Neural progenitor cell (in vitro differentiated cells): ENCODE data around the gene DHDH. TPM values are rescaled to one million over a fixed set of nuclear protein-coding genes. Genes with fewer than 3 reads are reported as not detected.

Experiments used
- DNase-seq: peaks from one replicate; pipeline ENCODE4 v3.0.0-alpha.2; 2016; ENCODE audit warnings: low spot score
- H2AFZ ChIP-seq: fragments of 200-600 bp; sonication (generic); replicated peaks from 2 replicates; pipeline ENCODE4 v1.6.1; 2016; ENCODE audit warnings: antibody characterized with exemption
- H3F3A ChIP-seq: fragments of 200-600 bp; sonication (generic); 2 replicates; pipeline ENCODE4 v1.6.1; 2016; ENCODE audit warnings: antibody characterized with exemption, low read depth
- H3K27ac ChIP-seq: fragments of 200-600 bp; sonication (generic); 2 replicates; pipeline ENCODE4 v1.5.1; 2016; ENCODE audit warnings: mild to moderate bottlenecking
- H3K27me3 ChIP-seq: fragments of 200-600 bp; sonication (generic); 2 replicates; pipeline ENCODE4 v1.6.1; 2016; ENCODE audit warnings: mild to moderate bottlenecking, moderate library complexity
- H3K36me3 ChIP-seq: fragments of 200-600 bp; sonication (generic); 2 replicates; pipeline ENCODE4 v1.5.1; 2016
- H3K4me1 ChIP-seq: fragments of 200-600 bp; sonication (generic); 2 replicates; pipeline ENCODE4 v1.6.1; 2016; ENCODE audit warnings: mixed run types
- H3K4me2 ChIP-seq: fragments of 200-600 bp; sonication (generic); 2 replicates; pipeline ENCODE4 v1.6.1; 2016
- H3K4me3 ChIP-seq: fragments of 200-600 bp; sonication (generic); 2 replicates; pipeline ENCODE4 v1.5.1; 2016
- H3K79me2 ChIP-seq: fragments of 200-600 bp; sonication (generic); 2 replicates; pipeline ENCODE4 v1.6.1; 2016; ENCODE audit warnings: low read depth
- H3K9ac ChIP-seq: fragments of 200-600 bp; sonication (generic); 2 replicates; pipeline ENCODE4 v1.6.1; 2016
- H3K9me3 ChIP-seq: fragments of 200-600 bp; sonication (generic); 2 replicates; pipeline ENCODE4 v1.5.1; 2016; ENCODE audit warnings: low read depth
- H4K20me1 ChIP-seq: fragments of 200-600 bp; sonication (generic); 2 replicates; pipeline ENCODE4 v1.6.1; 2016; ENCODE audit warnings: low read depth
- H3K27ac Mint-ChIP-seq: 3 replicates; pipeline ENCODE4 v1.8.0; 2021; ENCODE audit warnings: mixed read lengths
- H3K27me3 Mint-ChIP-seq: 2 replicates; pipeline ENCODE4 v1.8.0; 2022; ENCODE audit warnings: low read depth, mild to moderate bottlenecking, inconsistent platforms, moderate library complexity, mixed read lengths; ENCODE audit not compliant: insufficient read depth
- H3K36me3 Mint-ChIP-seq: 3 replicates; pipeline ENCODE4 v1.8.0; 2021; ENCODE audit warnings: mixed read lengths
- H3K4me1 Mint-ChIP-seq: 3 replicates; pipeline ENCODE4 v1.8.0; 2021; ENCODE audit warnings: mixed read lengths
- H3K4me3 Mint-ChIP-seq: 3 replicates; pipeline ENCODE4 v1.8.0; 2021; ENCODE audit warnings: mild to moderate bottlenecking, moderate library complexity, mixed read lengths
- H3K9me3 Mint-ChIP-seq: 3 replicates; pipeline ENCODE4 v1.8.0; 2020; ENCODE audit warnings: mixed read lengths
- EZH2 ChIP-seq: fragments of 200-600 bp; sonication (generic); IDR thresholded peaks from 2 replicates; pipeline ENCODE4 v1.6.1; 2017; ENCODE audit warnings: antibody characterized with exemption, mild to moderate bottlenecking, moderate library complexity
- EZH2phosphoT487 ChIP-seq: fragments of 200-600 bp; sonication (generic); IDR thresholded peaks from 2 replicates; pipeline ENCODE4 v1.6.1; 2017; ENCODE audit warnings: antibody characterized with exemption
- total RNA-seq: library from RNA; depleted of rRNA; stranded (reverse); fragments of >200 nt; gene quantifications from 2 replicates; pipeline ENCODE4 v1.2.3, GENCODE V29; 2015; ENCODE audit warnings: low replicate concordance
- TF ChIP-seq, protein P1 (sequence below): fragments of 200-600 bp; sonication (generic); IDR thresholded peaks from 2 replicates; pipeline ENCODE4 v1.5.1; 2017; ENCODE audit warnings: antibody characterized with exemption, mild to moderate bottlenecking

Gene DHDH
- total RNA-seq, 1 donor from 2014 or later = not detected

DNA sequence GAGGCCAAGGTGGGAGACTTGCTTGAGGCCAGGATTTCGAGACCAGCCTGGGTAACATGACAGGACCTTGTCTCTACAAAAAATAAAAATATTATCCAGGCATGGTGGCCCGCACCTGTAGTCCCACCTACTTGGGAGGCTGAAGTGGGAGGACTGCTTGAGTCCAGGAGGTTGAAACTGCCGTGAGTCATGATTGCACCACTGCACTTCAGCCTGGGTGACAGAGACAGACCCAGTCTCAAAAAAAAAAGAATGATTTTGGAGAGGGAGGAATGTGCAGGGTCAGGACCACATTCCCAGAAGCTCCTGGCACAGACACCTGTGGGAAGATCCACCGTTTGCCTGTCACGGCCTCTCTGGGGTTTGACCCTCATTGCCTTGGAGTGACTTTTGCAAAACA, 11.9 kb downstream of the DHDH start:
- H3K9me3 ChIP-seq = no peaks in the 10 kb centered on the region
- no peak overlapping the region for H3K27ac ChIP-seq
- H3K27me3 ChIP-seq = no peaks in the 10 kb centered on the region
- no peak overlapping the region for H2AFZ ChIP-seq
- H3K79me2 ChIP-seq = no peaks in the 10 kb centered on the region
- no peak overlapping the region for H3K4me3 ChIP-seq
- Mint-ChIP-seq H3K9me3 (peaks cover 7% of the 10 kb centered on the region), H3K27me3 (peaks cover 9% of the 10 kb centered on the region), H3K36me3 (peaks cover 2% of the 10 kb centered on the region), H3K4me1 (peaks cover 11% of the 10 kb centered on the region), H3K27ac (no peak overlapping the region), H3K4me3 (no peak overlapping the region)
- H3F3A ChIP-seq = no peaks in the 10 kb centered on the region
- no peak for DNase-seq
- TF ChIP-seq EZH2phosphoT487 (no peak), EZH2 (no peak)
- TF ChIP-seq, protein P1, sequence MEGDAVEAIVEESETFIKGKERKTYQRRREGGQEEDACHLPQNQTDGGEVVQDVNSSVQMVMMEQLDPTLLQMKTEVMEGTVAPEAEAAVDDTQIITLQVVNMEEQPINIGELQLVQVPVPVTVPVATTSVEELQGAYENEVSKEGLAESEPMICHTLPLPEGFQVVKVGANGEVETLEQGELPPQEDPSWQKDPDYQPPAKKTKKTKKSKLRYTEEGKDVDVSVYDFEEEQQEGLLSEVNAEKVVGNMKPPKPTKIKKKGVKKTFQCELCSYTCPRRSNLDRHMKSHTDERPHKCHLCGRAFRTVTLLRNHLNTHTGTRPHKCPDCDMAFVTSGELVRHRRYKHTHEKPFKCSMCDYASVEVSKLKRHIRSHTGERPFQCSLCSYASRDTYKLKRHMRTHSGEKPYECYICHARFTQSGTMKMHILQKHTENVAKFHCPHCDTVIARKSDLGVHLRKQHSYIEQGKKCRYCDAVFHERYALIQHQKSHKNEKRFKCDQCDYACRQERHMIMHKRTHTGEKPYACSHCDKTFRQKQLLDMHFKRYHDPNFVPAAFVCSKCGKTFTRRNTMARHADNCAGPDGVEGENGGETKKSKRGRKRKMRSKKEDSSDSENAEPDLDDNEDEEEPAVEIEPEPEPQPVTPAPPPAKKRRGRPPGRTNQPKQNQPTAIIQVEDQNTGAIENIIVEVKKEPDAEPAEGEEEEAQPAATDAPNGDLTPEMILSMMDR = no peak
- H3K9ac ChIP-seq = no peak overlapping the region
- H4K20me1 ChIP-seq = no peaks in the 10 kb centered on the region
- H3K4me2 ChIP-seq = no peak overlapping the region
- H3K36me3 ChIP-seq = no peaks in the 10 kb centered on the region
- no peaks in the 10 kb centered on the region for H3K4me1 ChIP-seq

DNA sequence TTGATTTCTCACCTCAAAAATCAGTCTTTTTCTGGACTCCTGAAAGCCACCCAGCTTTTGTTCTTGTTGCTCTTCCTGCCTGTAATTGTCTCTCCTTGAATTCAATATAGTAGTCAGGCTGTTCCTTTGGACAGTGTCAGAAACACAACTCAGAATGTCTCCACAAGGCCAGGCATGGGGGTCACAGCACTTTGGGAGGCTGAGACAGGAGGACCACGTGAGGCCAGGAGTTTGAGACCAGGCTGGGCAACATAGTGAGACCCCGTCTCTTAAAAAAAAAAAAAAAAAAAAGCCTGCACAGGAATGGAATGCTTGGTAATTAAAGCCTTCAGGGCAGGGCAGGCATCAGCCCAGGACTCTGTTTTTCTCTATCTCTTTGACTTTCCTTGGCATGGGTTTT, 12.3 kb downstream of the DHDH start:
- H3K4me3 Mint-ChIP-seq = no peak overlapping the region
- Histone ChIP-seq H3K9ac (no peak overlapping the region), H3K4me3 (no peak overlapping the region), H3F3A (no peaks in the 10 kb centered on the region), H4K20me1 (no peaks in the 10 kb centered on the region), H3K36me3 (no peaks in the 10 kb centered on the region), H2AFZ (no peak overlapping the region), H3K27me3 (no peaks in the 10 kb centered on the region), H3K4me2 (no peak overlapping the region), H3K27ac (no peak overlapping the region), H3K9me3 (no peaks in the 10 kb centered on the region), H3K4me1 (no peaks in the 10 kb centered on the region), H3K79me2 (no peaks in the 10 kb centered on the region)
- no peak overlapping the region for H3K27ac Mint-ChIP-seq
- H3K27me3 Mint-ChIP-seq = peaks cover 9% of the 10 kb centered on the region
- no peak for DNase-seq
- peaks cover 11% of the 10 kb centered on the region for H3K4me1 Mint-ChIP-seq
- H3K9me3 Mint-ChIP-seq = peaks cover 7% of the 10 kb centered on the region
- H3K36me3 Mint-ChIP-seq = peaks cover 2% of the 10 kb centered on the region
- TF ChIP-seq, protein P1 = no peak
- TF ChIP-seq EZH2phosphoT487 (no peak), EZH2 (no peak)

DNA sequence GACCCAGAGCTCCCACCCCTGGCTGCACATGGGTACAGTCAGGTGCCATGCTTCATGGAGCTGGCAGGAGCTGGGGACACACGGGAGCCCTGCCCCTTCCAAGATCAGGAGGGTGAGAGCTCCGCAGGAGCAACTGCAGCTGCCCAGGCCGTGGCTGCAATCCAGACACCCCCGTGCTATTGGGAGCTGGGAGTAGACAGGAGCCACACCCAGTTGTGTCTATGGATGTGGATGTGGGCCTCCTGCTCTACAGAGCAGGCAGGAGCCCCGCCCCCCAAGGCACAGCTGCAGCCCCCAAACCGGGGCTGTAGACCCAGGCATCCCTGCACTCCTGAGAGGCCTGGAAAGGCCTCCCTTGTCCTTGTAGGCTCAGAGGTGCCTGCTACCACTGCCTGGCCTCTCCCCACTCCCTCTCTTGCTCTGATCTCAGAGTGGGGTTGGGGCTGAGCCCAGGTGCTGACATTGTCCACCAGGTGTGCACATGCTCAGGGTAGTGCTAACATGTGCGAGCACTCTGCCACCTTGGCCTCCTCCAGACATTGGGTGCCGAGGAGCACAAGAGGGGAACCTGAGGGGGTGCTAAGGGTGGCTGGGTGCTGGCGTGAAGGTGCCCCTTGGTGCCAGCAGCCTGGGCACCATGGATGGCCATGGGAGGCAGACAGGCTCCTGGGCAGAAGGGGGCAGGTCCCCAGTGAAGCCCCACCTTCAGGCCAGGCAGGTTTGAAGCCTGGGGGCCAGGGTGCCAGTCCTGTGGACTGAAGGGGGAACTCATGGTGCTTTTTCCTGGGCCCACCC, 13.2 kb downstream of the DHDH start:
- H3K27ac ChIP-seq = no peak overlapping the region
- H2AFZ ChIP-seq = no peak overlapping the region
- Mint-ChIP-seq H3K27me3 (peaks cover 9% of the 10 kb centered on the region), H3K4me1 (peaks cover 11% of the 10 kb centered on the region), H3K4me3 (no peak overlapping the region), H3K9me3 (peaks cover 4% of the 10 kb centered on the region), H3K36me3 (no peaks in the 10 kb centered on the region), H3K27ac (no peak overlapping the region)
- no peaks in the 10 kb centered on the region for H3F3A ChIP-seq
- H3K36me3 ChIP-seq = no peaks in the 10 kb centered on the region
- DNase-seq = no peak
- TF ChIP-seq EZH2phosphoT487 (no peak), EZH2 (no peak)
- TF ChIP-seq, protein P1 = no peak
- H3K9me3 ChIP-seq = no peaks in the 10 kb centered on the region
- H3K4me3 ChIP-seq = no peak overlapping the region
- H3K4me2 ChIP-seq = no peak overlapping the region
- H3K9ac ChIP-seq = no peak overlapping the region
- no peaks in the 10 kb centered on the region for H4K20me1 ChIP-seq
- no peaks in the 10 kb centered on the region for H3K79me2 ChIP-seq
- H3K4me1 ChIP-seq = no peaks in the 10 kb centered on the region
- no peaks in the 10 kb centered on the region for H3K27me3 ChIP-seq
